GM12878 (cell line): Measurements from ENCODE around the gene TCOF1. TPM values are rescaled to one million over a fixed set of nuclear protein-coding genes. Genes with fewer than 3 reads are reported as not detected.

ENCODE experiments used
- ATAC-seq: fragments of 200-7000 bp; cut with Tn5 transposase; 3 replicates; pipeline ENCODE4 v1.9.1; 2020; ENCODE audit warnings: mild to moderate bottlenecking, moderate library complexity
- BruUV-seq: library from RNA; stranded (reverse); fragments of 400-500 nt; replicated peaks from 2 replicates; lab custom pipeline; 2021; lab: Mats Ljungman, UMichigan
- CTCF ChIA-PET: fragments of 300-600 bp; sonication (Branson Sonifier 250); formaldehyde crosslinking; extraction: SDS; loops from one replicate; lab custom pipeline; 2021; ENCODE audit warnings: inconsistent platforms; lab: Yijun Ruan, JAX
- POLR2A ChIA-PET: fragments of 350-600 bp; formaldehyde crosslinking; extraction: SDS; loops from one replicate; lab custom pipeline; 2021; ENCODE audit warnings: inconsistent platforms; lab: Charles Lee
- RAD21 ChIA-PET: fragments of 300-600 bp; sonication (Branson Sonifier 250); formaldehyde crosslinking; loops from one replicate; lab custom pipeline; 2023; ENCODE audit warnings: antibody characterized with exemption; ENCODE audit not compliant: unreplicated experiment; lab: Charles Lee
- SMC1A ChIA-PET: fragments of 300-600 bp; sonication (Branson Sonifier 250); formaldehyde crosslinking; loops from one replicate; lab custom pipeline; 2023; ENCODE audit not compliant: unreplicated experiment, uncharacterized antibody; lab: Charles Lee
- DNase-seq: peaks from one replicate; pipeline ENCODE4 v3.0.0-alpha.2; 2011; ENCODE audit warnings: low read depth, low spot score
- FAIRE-seq: peaks from 3 replicates; lab custom pipeline; 2011; peaks lifted over from hg19 to GRCh38; lab: Jason Lieb, UNC
- H2AFZ ChIP-seq: 2 replicates; pipeline ENCODE4 v1.6.0; 2011; ENCODE audit warnings: low read depth, low read length, control low read depth; ENCODE audit not compliant: control insufficient read depth
- H3K27ac ChIP-seq: 2 replicates; pipeline ENCODE4 v1.5.1; 2011; ENCODE audit warnings: control low read depth; ENCODE audit not compliant: control insufficient read depth, insufficient read depth
- H3K27me3 ChIP-seq, 2 experiments: replicated peaks in 1 of 2; 2 replicates each; pipeline versions ENCODE4 v1.6.0 to v1.6.1; 2011; ENCODE audit warnings: low read length in 1 of 2; ENCODE audit not compliant: control insufficient read depth in 2 of 2, insufficient read depth in 2 of 2
- H3K36me3 ChIP-seq, 2 experiments: 2 replicates each; pipeline ENCODE4 v1.5.1; 2011; ENCODE audit warnings: low read length in 1 of 2; ENCODE audit not compliant: control insufficient read depth in 2 of 2, insufficient read depth in 2 of 2
- H3K4me1 ChIP-seq: 2 replicates; pipeline ENCODE4 v1.6.1; 2011; ENCODE audit warnings: mild to moderate bottlenecking, low read length, moderate library complexity, mixed read lengths; ENCODE audit not compliant: control insufficient read depth, insufficient read depth
- H3K4me2 ChIP-seq: 2 replicates; pipeline ENCODE4 v1.6.0; 2011; ENCODE audit warnings: control low read depth; ENCODE audit not compliant: control insufficient read depth, insufficient read depth
- H3K4me3 ChIP-seq: fragments of 200-600 bp; sonication (generic); 2 replicates; pipeline ENCODE4 v1.5.1; 2016
- H3K79me2 ChIP-seq: 2 replicates; pipeline ENCODE4 v1.6.0; 2011; ENCODE audit warnings: low read length; ENCODE audit not compliant: control insufficient read depth, insufficient read depth
- H3K9ac ChIP-seq: 2 replicates; pipeline ENCODE4 v1.8.0; 2011; ENCODE audit warnings: low read length, control low read depth, mixed read lengths; ENCODE audit not compliant: control insufficient read depth, insufficient read depth
- H3K9me3 ChIP-seq: replicated peaks from 3 replicates; pipeline ENCODE4 v1.5.1; 2011; ENCODE audit warnings: mild to moderate bottlenecking, low read length; ENCODE audit not compliant: control insufficient read depth, insufficient read depth
- H4K20me1 ChIP-seq: 2 replicates; pipeline ENCODE4 v1.6.0; 2011; ENCODE audit not compliant: control insufficient read depth, insufficient read depth
- BHLHE40 ChIP-seq, 2 experiments: fragments of 450-650 bp in 1 of 2; IDR thresholded peaks; 2 replicates each; pipeline ENCODE4 v1.6.1; 2011 to 2017; ENCODE audit warnings: low read depth in 2 of 2, borderline replicate concordance in 1 of 2, improper control_type of control experiment in 1 of 2, low read length in 1 of 2, mild to moderate bottlenecking in 1 of 2
- EZH2 ChIP-seq: IDR thresholded peaks from 2 replicates; pipeline ENCODE4 v1.6.1; 2012; ENCODE audit warnings: low read depth, mild to moderate bottlenecking, control low read depth, inconsistent platforms, low read length, borderline replicate concordance; ENCODE audit not compliant: control insufficient read depth
- FOXM1 ChIP-seq: IDR thresholded peaks from 2 replicates; pipeline ENCODE4 v1.6.1; 2012; ENCODE audit warnings: low read depth, mild to moderate bottlenecking, inconsistent platforms, low read length, moderate library complexity
- HDAC6 ChIP-seq: fragments of 200-600 bp; sonication (generic); IDR thresholded peaks from one replicate; pipeline ENCODE4 v1.8.0; 2017; ENCODE audit warnings: antibody characterized with exemption; ENCODE audit not compliant: unreplicated experiment
- HDGF ChIP-seq: fragments of 450-650 bp; IDR thresholded peaks from 2 replicates; pipeline ENCODE4 v1.6.1; 2016; ENCODE audit warnings: antibody characterized with exemption
- HSF1 ChIP-seq: fragments of 150-350 bp; IDR thresholded peaks from 2 replicates; pipeline ENCODE4 v1.6.1; 2014; ENCODE audit warnings: mild to moderate bottlenecking, low read depth, low read length
- IKZF2 ChIP-seq, 2 experiments: fragments of 450-650 bp; IDR thresholded peaks; 2 replicates each; pipeline ENCODE4 v1.6.1; 2017; ENCODE audit warnings: mild to moderate bottlenecking in 2 of 2, moderate library complexity in 2 of 2
- SREBF2 ChIP-seq: IDR thresholded peaks from 2 replicates; pipeline ENCODE4 v1.6.1; 2012; ENCODE audit warnings: mild to moderate bottlenecking, low read length
- TBL1XR1 ChIP-seq: IDR thresholded peaks from 2 replicates; pipeline ENCODE4 v1.6.1; 2012; ENCODE audit warnings: low read depth, low read length, improper control_type of control experiment
- WRNIP1 ChIP-seq: IDR thresholded peaks from 2 replicates; pipeline ENCODE4 v1.6.1; 2011; ENCODE audit warnings: low read depth, low read length, improper control_type of control experiment, borderline replicate concordance
- ZNF207 ChIP-seq: fragments of 450-650 bp; IDR thresholded peaks from 2 replicates; pipeline ENCODE4 v1.6.1; 2014; ENCODE audit warnings: antibody characterized with exemption, mild to moderate bottlenecking, borderline replicate concordance
- ZNF687 ChIP-seq: fragments of 450-650 bp; IDR thresholded peaks from 2 replicates; pipeline ENCODE4 v1.6.1; 2017; ENCODE audit warnings: mild to moderate bottlenecking, moderate library complexity
- WGBS: methylation state at CpG from one replicate; pipeline ENCODE4 v1.1.6; 2016; ENCODE audit warnings: low lambda C conversion rate; ENCODE audit not compliant: insufficient replicate concordance, insufficient coverage; ENCODE audit errors: missing lambda C conversion rate; 5-methylcytosine and 5-hydroxymethylcytosine counted together
- in situ Hi-C: fragments of 300-500 bp; cut with MboI; formaldehyde crosslinking; loops from 9 replicates; pipeline ENCODE4 v1.14.3; 2018; ENCODE audit warnings: mixed read lengths
- intact Hi-C: fragments of 100-400 bp; cut with micrococcal nuclease; formaldehyde crosslinking; loops from one replicate; pipeline ENCODE4 v1.14.2; 2022; ENCODE audit not compliant: unreplicated experiment
- polyA plus RNA-seq, 11 experiments: library from polyadenylated mRNA; depleted of rRNA in 4 of 11; unstranded in 6 of 11; stranded (reverse) in 5 of 11; fragments of >200 nt; fragmentation: Nextera tagmentation in 4 of 11; fragmentation: Illumina TruSeq in 1 of 11; extraction: Ambion mirVana in 4 of 11; extraction: Trizol in 1 of 11; gene quantifications; 1 replicate in 1 of 11; 2 replicates in 10 of 11; pipeline versions ENCODE4 v1.2.1 to v1.2.3, GENCODE V29; 2011 to 2016; ENCODE audit warnings: inconsistent platforms in 2 of 11, missing spikeins in 2 of 11, low read depth in 1 of 11
- total RNA-seq, 4 experiments: library from RNA; depleted of rRNA in 3 of 4; stranded (reverse); fragments of >200 nt in 3 of 4; fragmentation: Illumina TruSeq in 1 of 4; extraction: Trizol in 1 of 4; gene quantifications; 2 replicates each; pipeline versions ENCODE4 v1.2.1 to v1.2.3, GENCODE V29; 2013 to 2021

The TCOF1 gene
- total and polyA plus RNA-seq, 10 of the 15 experiments (the other 5 are each of a cell fraction or from before 2014, with no cell fraction given), result 8.7 to 83.9 (median 38.9) TPM

GRCh38 chr5:150321784-150322183 lies 35.7 kb upstream of the TCOF1 start:
- SMC1A ChIA-PET, result no interaction called here
- TF ChIP-seq FOXM1, result no peak
- no peak for TF ChIP-seq ZNF207
- no peak for TF ChIP-seq EZH2
- TF ChIP-seq WRNIP1, result no peak
- TF ChIP-seq TBL1XR1, result no peak
- no peak for TF ChIP-seq HDAC6
- no peak for TF ChIP-seq HSF1
- no peak for TF ChIP-seq BHLHE40 (IDR thresholded peaks at IDR 0.05; ENCODE audit: borderline replicate concordance in 1 of 2, low read depth in 2 of 2, low read length in 1 of 2)
- no peak for TF ChIP-seq IKZF2 (IDR thresholded peaks at IDR 0.05)
- no peak for TF ChIP-seq SREBF2
- TF ChIP-seq HDGF, result no peak
- TF ChIP-seq ZNF687, result no peak
- TF ChIP-seq, all 136 proteins: peak for 0
- no peak overlapping the region for H2AFZ ChIP-seq
- no peak overlapping the region for H3K4me3 ChIP-seq
- ATAC-seq (no peak), FAIRE-seq (no peak), DNase-seq (no peak)
- no peaks in the 10 kb centered on the region for H3K79me2 ChIP-seq
- ChIA-PET POLR2A (no interaction called here), RAD21 (no interaction called here), CTCF (no interaction called here)
- peaks cover 2 to 4% of the 10 kb centered on the region in 2 experiments; a peak in 2 of 4 replicates for H3K27me3 ChIP-seq
- 92% methylated on average over 1 of the region's 1 CpG for WGBS
- no peak overlapping the region for H3K9ac ChIP-seq
- H3K4me1 ChIP-seq, result no peaks in the 10 kb centered on the region
- no peaks in the 10 kb centered on the region for H4K20me1 ChIP-seq
- no peaks in the 10 kb centered on the region for H3K36me3 ChIP-seq
- H3K27ac ChIP-seq, result no peak overlapping the region
- no TSS peak for BruUV-seq
- intact Hi-C loops, result no loop called here
- in situ Hi-C loops, result no loop called here
- H3K4me2 ChIP-seq, result no peak overlapping the region
- H3K9me3 ChIP-seq, result no peaks in the 10 kb centered on the region
